ENCODE measurements around the gene TNFSF10.
A peak's percentile ranks its signal among the peaks of the same experiment; 100 is the strongest.
"Not testable (repeated sequence)": the region's sequence is repeated elsewhere in the genome, so short reads cannot be mapped to it uniquely, and the experiment has no call there.

The TNFSF10 gene

DNA sequence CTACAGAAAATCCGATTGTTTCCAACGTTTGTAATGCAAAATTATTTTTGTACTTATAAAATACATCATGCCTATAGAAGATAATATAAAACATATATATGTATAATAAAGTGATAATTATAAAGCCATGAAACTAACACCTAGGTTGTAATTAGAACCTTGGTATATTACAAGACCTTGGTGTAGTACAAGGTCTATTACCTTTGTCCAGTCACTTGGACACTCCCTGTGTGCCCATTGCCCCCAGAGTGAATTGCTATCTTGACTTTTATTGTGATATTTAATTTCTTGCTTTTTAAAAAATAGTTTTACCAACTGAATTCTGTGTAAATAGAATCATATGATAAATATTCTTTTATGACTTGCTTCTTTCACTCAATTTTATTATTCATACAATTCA is 20.7 kb upstream of the TNFSF10 start:
- DNase-seq (ENCODE audit: low read depth) = no peak

DNA sequence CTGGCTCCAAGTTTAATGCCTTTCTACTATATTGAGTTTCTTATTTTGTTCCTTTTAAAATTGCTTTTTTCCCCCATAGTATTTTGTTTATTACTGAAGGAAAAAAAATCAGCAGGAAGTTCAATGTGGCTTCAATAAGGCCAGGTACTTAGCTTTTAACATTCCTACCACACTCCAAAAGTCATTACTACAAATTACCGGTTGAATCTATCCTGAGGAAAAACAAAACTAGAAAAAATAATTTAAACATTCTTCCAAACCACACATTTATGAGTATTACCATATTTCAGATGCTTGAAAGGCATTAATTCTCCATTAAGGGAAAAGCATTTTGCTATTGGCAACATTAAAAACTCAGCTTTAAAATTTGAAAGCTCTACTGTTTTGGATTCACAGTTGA is 20.2 kb upstream of the TNFSF10 start:
- DNase-seq (ENCODE audit: low read depth) = no peak

DNA sequence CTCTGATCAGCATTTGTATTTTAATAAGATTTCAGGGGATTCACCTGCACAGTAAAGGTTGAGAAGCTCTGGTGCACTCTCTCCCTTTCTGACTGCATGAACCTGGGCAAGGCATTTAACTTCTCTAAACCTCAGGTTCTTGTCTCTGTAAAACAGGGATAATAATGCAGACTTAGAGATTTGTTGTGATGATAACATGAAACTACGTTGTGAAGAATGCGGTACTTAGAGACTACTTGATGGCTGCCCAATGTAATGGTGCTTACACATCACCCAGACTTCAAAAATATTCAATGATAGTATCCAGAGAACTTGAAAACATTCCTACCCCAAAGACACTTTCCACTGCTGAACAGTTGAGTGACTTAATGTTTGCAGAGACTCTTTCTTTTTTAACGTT is 19.8 kb upstream of the TNFSF10 start:
- no peak for DNase-seq (ENCODE audit: low read depth)

DNA sequence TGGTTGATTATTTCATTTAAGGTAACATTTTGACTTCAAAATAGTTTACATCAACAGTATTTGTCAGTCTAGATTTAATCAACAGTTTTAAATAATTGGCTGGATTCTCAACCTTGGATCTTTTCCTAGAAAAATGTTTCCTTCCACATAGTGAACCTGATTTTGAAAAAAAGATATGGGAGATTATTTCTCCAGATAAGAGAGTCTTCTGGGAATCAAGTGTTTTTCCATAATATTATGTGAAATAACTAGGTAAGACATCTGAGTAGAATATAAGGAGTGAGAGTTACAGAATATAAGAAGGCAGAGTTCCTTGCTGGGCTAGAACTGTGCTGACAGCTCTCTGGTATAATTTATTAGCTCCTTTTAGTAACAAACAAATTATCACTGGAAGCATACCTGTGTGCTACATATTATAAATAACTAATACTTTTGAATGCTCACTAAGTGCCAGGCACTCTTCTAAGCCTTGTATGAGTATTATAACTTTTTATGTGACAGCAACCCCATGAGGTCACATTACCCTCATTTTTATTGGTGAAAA is 18.8 kb upstream of the TNFSF10 start:
- DNase-seq (ENCODE audit: low read depth) = no peak

DNA sequence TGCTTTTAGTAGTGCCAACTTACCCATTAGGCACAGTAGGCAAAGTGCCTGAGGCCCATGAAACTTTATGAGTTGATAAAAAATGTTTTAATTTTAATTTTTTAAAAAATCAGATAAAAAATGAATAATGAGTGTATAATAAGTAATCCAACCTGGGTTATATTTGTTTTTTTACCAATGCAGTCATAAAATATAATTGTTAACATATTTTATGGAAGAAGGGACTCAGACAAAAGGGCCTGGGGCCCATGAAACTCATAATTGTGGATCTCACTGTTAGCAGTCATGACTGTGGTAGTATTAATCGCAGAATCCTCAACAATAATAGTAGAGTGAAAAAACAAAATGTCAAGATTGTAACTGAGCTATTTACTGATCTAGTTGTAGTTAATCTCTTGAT is 16.8 kb upstream of the TNFSF10 start:
- DNase-seq (ENCODE audit: low read depth) = no peak

DNA sequence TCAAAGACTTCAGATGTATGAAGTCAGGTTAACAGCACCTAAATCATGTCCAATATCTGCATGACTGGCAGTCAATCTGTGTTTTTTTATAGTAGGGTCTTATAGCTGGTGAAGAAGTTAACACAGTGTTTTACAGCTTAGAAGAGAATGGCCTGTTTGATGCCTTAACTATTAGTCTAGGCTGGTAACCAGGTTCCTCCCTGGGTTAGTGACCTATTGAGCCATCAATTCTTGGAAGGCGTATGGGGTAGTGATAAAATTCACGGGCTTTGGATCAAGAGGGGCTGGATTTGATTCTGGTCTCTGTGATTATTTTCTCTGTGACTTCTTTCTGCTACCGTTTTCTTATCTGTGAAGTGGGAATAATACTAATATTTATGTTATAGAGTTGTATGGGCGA is 16.0 kb upstream of the TNFSF10 start:
- no peak for DNase-seq (ENCODE audit: low read depth)

DNA sequence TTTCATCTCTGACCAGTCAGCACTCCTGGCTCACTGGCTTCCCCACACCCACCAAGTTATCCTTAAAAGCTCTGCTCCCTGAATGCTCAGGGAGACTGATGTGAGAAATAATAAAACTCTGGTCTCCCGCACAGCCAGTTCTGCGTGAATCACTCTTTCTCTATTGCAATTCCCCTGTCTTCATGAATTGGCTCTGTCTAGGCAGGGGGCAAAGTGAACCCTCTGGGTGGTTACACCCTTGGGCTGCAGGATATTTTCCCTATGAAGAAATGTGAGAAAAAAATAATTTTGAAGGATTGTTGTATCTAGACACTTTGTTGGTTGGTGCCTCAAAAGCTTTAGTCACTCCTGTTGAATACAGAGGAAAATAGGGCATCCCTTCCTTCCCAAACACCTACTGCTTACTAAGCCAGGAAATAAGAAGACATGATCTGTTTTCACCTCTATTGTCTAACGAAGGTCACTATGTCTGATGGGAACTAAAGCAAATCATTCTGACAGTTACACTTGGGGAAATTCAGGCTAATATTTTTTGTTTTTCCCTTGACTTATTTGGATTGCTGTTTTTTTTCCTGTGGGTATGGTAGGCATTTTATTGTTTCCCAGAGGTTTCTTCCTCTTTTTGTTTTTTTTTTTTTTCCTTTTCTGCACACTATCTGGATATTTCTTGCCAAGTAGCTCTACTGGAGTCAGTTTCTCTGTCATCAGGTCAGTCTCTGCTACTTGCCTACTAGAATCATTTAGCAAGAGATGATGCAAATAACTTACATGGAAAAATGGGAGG is 15.3 kb upstream of the TNFSF10 start:
- no peak for DNase-seq (ENCODE audit: low read depth)

DNA sequence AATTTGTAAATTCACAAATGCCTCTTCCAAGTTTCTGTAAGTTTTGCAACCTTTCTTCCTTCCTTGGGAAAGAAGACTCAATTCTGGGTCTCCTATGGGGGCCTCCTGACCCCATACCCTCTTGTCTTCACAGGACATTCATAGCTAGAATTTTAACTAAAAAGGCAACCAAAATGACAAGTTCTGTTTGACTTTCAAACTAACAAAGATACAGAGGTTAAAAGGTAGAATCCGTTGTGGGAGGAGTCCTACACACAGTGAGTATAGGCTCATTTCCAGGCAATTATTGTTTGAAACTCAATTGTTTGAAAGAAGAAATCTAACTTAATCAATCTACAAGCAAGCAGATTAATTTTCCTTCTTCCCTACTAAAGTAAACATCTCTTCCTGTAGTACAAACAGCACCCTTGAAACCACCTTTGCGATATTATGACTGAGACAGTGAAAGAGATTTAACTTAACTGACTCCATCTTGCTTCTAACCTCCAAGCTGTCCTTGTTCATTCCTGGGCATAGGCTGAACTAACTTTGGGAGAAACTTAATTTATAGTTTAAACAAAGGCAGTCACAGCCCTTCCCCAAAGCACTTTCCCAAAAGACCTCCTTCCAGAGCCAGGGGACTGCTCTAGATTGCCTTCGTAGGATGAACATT is 14.4 kb upstream of the TNFSF10 start:
- no peak for DNase-seq (ENCODE audit: low read depth)

DNA sequence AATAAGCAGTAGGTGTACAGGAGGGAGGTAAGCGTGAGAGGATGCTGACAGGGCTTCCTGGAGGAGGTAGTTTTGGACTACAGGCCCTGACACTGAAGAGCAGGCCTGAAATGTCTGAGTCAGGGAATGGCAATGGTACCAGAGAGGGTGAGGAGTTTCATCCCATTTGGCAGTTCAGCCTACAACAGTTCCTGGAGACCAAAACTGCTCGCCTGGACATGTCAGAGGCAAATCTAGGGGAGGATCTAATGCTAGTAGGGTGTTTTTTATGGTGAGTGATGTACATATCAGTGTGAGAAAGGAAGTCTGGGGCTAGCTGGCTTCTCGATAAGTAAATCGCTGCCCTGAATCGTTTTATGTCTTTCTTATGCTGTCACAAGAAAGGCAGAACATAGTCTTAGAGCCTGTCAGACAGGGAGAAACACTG is 13.8 kb upstream of the TNFSF10 start:
- no peak for DNase-seq (ENCODE audit: low read depth)

DNA sequence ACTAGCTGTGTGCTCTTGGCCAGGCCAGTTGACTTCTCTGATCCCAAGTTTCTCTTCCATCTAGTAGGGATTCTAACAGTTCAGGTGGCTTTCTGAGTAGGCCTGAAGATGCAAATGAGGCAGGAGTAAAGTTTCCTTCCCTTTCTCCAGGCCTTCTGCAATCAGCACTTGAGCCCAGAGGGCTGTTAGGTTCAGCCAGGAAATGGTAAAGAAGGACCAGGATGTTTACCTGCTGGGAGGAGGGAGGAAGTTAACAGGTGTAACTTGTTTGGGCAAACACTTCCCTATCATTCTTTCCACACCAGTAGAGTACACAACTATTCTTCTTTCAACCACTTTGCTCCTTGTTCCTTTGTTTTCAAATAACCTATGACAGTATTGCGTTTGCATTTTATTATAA is 13.3 kb upstream of the TNFSF10 start:
- DNase-seq (ENCODE audit: low read depth) = no peak

DNA sequence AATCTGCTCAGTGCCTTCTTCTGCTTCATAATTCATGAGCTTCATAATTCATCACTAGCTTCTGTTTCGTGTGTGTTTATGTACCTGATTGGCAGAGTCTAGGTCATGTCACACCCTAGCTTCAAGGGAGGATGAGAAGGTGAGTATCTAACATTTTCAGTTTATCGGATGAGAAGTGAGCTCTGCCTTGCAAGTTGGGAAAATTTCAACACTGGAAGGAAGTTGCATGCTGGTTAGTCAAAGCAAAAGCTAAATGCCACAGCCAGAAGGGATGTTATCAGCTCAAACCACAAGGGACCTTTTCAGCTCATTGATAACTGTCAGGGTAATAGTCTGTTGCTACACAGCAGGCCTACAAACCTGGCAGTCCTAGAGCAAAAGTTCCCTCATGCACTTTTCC is 7.3 kb upstream of the TNFSF10 start:
- no peak for DNase-seq (ENCODE audit: low read depth)

DNA sequence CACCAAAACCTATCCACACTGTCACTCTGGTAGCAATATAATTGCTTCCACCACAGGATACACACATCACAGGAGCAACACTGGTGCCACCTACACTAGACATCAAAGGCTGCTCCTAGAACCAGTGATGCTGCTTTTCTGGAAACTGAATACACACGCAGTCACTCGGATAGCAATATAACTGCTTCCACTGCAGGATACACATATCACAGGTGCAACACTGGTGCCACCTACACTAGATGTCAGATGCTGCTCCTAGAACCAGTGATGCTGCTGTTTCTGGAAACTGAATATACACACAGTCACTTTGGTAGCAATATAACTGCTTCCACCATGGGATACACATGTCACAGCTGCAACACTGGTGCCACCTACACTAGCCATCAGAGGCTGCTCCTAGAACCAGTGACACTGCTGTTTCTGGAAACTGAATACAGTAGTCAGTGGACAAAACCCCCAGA is 6.9 kb upstream of the TNFSF10 start:
- DNase-seq (ENCODE audit: low read depth) = no peak

DNA sequence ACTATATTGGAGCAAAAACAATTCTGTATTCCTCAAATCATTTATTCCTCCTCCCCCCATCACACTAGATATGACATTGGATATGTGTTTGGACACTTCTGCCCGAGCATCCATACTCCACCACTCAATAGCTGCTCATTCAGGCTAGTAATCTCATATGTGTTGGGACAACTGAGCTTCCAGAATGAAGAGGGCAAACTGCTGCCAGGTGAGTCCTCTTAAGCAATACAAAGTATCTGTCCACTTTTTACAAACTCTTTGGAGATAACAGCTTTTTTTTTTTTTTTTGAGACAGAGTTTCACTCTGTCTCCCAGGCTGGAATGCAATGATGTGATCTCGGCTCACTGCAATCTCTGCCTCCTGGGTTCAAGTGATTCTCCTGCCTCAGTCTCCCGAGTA is 5.4 kb upstream of the TNFSF10 start:
- DNase-seq (ENCODE audit: low read depth) = no peak

DNA sequence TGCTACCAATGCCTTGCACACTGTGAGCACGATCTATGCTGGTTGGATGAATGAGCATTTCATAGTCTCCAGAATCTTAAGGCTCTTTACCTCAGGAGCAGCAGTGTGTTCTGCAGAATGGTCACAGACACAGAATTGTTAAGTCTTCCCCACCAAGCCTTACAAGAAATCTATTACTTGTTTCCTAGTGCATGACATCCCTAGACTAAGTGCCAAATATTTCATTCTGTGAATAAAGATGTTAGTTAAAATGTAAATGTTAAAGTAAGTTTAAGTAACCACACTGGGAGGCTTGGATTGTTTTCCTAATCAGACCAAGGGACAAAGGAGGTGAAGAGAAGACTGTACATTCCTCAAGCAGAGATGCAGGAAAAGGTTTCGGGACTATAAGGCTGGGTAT is 4.1 kb upstream of the TNFSF10 start:
- DNase-seq (ENCODE audit: low read depth) = no peak

DNA sequence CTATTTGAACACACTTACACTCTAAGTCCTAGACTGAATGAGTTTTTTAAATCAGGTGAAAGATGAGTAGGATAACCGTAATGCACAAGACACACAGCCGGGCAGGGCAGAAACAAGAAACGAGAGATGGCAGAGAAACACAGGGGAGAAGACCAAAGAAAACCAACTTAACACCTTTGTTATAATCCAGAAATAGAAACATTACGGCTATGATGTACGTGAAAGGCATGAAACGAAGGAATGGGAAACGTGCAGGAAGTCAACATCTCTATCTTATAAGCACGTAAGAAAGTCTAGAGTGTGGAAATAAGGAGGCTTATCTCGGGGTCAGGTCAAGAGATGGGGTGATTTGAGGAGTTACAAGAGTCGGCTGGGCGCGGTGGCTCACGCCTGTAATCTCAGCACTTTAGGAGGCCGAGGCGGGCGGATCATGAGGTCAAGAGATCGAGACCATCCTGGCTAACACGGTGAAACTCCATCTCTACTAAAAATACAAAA is 1.9 kb upstream of the TNFSF10 start:
- DNase-seq (ENCODE audit: low read depth) = no peak

DNA sequence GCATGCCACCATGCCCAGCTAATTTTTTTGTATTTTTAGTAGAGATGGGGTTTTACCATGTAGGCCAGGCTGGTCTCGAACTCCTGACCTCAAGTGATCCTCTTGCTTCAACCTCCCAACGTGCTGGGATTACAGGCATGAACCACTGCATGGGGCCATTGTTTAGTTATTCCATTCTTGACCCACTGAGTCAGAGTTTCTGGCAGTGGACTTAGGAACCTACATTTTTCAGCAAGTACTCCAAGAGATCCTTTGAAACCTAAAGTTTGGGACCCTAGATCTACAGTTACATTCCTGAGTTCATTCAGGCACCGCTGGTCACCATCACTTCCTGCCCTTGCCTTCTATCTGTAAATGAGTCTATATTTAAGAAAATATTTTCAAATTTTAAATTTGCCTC is 1.4 kb upstream of the TNFSF10 start:
- DNase-seq (ENCODE audit: low read depth) = peak; percentile 39

DNA sequence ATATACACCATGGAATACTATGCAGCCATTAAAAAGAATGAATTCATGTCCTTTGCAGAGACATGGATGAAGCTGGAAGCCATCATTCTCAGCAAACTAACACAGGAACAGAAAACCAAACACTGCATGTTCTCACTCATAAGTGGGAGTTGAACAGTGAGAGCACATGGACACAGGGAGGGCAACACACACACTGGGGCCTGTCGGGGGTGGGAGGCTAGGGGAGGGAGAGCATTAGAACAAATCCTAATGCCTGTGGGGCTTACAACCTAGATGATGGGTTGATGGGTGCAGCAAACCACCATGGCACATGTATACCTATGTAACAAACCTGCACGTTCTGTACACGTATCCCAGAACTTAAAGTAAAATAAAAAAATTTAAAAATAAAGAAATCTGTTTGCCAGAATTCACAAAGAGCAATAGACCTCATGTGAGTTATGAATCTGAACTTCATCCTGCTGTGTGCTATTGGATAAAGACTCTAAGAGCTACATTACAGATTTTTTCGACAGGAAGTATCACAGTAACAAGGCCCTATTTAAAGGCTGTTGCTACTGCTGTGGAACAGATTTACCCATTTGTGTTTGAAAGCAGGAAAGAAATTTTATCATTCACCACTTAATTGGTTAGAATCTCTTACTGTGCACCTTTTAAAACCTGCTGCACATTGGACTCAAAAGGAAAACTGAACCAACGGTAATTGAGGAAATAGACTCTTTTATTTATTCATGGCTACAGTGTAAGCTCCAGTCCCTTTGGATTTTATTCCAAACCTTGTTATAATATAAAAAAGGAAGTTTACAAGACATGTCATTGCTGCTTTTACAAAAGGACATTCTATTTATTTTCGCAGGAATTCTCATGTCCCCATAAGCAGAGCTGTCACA is 1.1 kb downstream of the TNFSF10 start:
- DNase-seq (ENCODE audit: low read depth) = not testable (repeated sequence)

DNA sequence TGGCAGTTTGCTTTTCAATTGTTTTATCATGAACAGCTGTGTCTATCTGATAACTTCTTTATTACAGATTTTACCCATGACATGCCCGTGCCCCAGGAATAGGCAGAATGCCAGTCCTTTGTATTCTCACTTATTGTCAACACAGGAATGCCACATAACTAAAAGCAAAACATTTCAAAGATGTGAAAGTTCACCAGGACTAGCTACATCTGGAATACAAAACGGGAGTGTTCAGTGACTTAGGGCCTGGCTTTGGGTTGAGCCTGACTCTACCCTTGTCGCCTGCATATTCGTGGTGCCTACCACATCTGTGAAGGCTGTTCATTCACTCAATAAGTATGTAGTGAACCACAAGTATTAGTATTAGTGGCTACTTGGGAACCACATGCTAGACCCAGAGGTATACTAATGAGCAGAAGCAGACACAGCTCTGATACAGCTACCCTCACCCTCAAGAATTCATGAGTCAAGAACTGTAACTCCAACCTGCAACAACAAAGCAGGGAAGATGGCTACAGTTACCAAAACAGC is 2.9 kb downstream of the TNFSF10 start:
- DNase-seq (ENCODE audit: low read depth) = peak; percentile 36

DNA sequence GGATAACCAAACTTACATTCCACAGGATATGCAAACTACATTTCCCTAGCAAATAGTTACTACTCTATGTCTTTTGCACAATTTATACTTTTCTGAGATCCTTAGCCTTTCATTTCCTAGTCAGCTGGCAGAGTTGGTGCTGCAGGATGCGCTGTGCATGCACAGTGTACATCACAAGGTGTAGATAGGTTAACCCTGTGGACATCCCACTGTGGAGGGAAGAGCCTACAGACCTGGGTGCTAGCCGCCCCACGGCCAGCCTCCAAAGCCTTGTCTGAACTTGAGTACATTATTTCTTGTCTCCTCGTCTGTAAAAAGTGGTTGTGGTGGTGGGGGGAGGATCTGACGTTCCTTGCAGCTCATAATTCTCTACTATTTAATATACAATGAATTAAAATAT is 3.5 kb downstream of the TNFSF10 start:
- no peak for DNase-seq (ENCODE audit: low read depth)

DNA sequence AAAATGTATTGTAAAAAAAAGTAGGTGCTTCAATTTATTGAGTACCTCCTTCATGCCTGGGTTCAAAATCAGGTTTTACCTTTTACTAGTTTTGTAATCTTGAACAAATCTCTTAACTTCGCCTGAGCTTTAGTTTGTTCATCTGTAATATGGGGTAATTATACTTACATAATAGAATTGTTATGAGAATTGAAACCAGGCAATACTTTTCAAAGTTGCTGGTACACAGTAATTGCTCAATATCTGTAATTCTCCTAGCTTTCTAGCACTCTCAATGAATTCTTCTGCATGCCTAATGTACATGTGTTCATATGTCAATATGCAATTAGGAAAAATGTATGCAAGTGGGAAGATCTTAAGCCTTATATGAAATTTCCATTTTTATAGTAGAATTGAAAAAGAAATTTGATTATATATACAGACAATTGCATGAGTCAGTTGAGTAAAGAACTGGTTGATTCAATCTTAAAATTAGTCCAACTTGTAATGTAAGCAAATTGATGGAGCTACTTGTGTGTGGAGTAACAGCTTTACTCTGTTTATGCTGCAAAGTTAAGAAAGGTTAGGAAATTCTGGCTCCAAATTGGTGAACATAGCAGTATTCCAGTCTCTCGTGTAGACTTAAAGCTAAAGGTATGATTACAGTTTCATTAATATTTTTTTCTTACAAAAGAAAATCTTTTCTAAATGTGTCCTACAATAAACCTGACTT is 4.1 kb downstream of the TNFSF10 start:
- no peak for DNase-seq (ENCODE audit: low read depth)

DNA sequence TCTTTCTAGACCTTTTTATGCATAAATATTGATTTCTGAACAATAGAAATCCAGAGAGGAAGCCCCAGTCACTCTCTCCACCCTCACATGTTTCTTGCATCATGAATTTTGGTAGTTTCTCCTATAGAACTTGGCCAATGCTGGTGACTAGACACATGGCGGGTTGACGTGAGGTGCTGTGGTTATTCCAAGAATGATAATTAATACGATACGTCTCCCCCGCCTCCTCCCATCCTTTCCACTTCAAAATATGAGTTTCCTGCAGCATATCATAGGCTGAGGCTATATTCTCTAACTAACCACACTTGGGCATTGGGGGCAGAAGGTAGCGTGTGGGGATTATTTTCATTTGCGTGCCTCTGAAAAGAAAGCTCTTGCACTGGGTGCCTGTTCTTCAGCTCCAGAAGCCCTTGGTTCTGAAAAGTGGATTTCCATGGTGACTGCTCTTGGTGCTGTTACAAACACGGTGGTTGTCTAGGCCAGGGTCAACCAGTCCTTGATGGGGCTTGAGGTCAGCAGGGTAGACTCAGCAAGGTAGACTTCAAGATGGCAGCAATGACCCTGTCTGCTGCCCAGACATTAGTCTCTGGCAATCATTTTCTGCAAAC is 5.3 kb downstream of the TNFSF10 start:
- no peak for DNase-seq (ENCODE audit: low read depth)

Measured in HS-27A (cell line).